Posterior cingulate gyrus (tissue), 11 donors: ENCODE measurements around the gene TMEM30B.
"Not testable (repeated sequence)": the region's sequence is repeated elsewhere in the genome, so short reads cannot be mapped to it uniquely, and the experiment has no call there.

Experiments
- DNase-seq, 10 donors: peaks; one replicate each; pipeline versions ENCODE4 v3.0.0 to v3.0.0-alpha.2; 2020 to 2021; ENCODE audit warnings: mixed read lengths in 3 of 10
- intact Hi-C: fragments of 100-400 bp; cut with DNase I; formaldehyde crosslinking; loops from one replicate; pipeline ENCODE4 v1.15.1; 2023

Gene TMEM30B

GRCh38 chr14:61281186-61281947 is at the start of gene TMEM30B:
TMEM30B (minus strand) TSS chr14:61281338; CDS start chr14:61281147, 191 bp downstream.
- intact Hi-C loops: no loop called here
- DNase-seq: peak in 1 of 10 donors; percentile 62

GRCh38 chr14:61330511-61330910 is 49.4 kb upstream of the TMEM30B start:
- intact Hi-C loops: no loop called here
- no peak for DNase-seq

- no peak for DNase-seq
- intact Hi-C loops: loop anchor here (10.0 kb wide), 1 partner anchor 105 kb away; no protein-coding TSS in a partner anchor
Measured at GRCh38 chr14:61329478-61330051, 48.4 kb upstream of the TMEM30B start.

- no peak for DNase-seq
- intact Hi-C loops: loop anchor here (10.0 kb wide), 1 partner anchor 106 kb away; no protein-coding TSS in a partner anchor
Measured at GRCh38 chr14:61328626-61329262, 47.6 kb upstream of the TMEM30B start.

- intact Hi-C loops: loop anchor here (10.0 kb wide), 1 partner anchor 108 kb away; no protein-coding TSS in a partner anchor
- peak in 1 of 10 donors; percentile 68 for DNase-seq
Measured at GRCh38 chr14:61326847-61327246, 45.7 kb upstream of the TMEM30B start.

- no peak for DNase-seq
- intact Hi-C loops: loop anchor here (10.0 kb wide), 1 partner anchor 109 kb away; no protein-coding TSS in a partner anchor
Measured at GRCh38 chr14:61326146-61326545, 45.0 kb upstream of the TMEM30B start.

GRCh38 chr14:61325166-61325565 is 44.0 kb upstream of the TMEM30B start:
- intact Hi-C loops: loop anchor here (10.0 kb wide), 1 partner anchor 110 kb away; no protein-coding TSS in a partner anchor
- DNase-seq: no peak

- DNase-seq: no peak
- intact Hi-C loops: loop anchor here (10.0 kb wide), 1 partner anchor 111 kb away; no protein-coding TSS in a partner anchor
Measured at GRCh38 chr14:61323970-61324369, 42.8 kb upstream of the TMEM30B start.

- no peak for DNase-seq
- intact Hi-C loops: loop anchor here (10.0 kb wide), 1 partner anchor 112 kb away; no protein-coding TSS in a partner anchor
Measured at GRCh38 chr14:61322799-61323290, 41.7 kb upstream of the TMEM30B start.

GRCh38 chr14:61322011-61322798 is 41.1 kb upstream of the TMEM30B start:
- peak in 1 of 10 donors; percentile 80 for DNase-seq

GRCh38 chr14:61321385-61322010 is 40.4 kb upstream of the TMEM30B start, which contains the start of gene PRKCH:
PRKCH (plus strand) TSS chr14:61321579; CDS start chr14:61322102, 523 bp downstream.
- peak in 7 of 10 donors; percentile 6 to 87 (median 34) for DNase-seq
- intact Hi-C loops: loop anchor here (10.0 kb wide), 1 partner anchor 113 kb away; no protein-coding TSS in a partner anchor

More at GRCh38 chr14:61322011-61322798, 41.1 kb upstream of the TMEM30B start:
- intact Hi-C loops: loop anchor here (10.0 kb wide), 1 partner anchor 113 kb away; no protein-coding TSS in a partner anchor

- no peak for DNase-seq
- intact Hi-C loops: loop anchor here (10.0 kb wide), 1 partner anchor 114 kb away; no protein-coding TSS in a partner anchor
Measured at GRCh38 chr14:61320806-61321384, 39.8 kb upstream of the TMEM30B start.

- intact Hi-C loops: loop anchor here (10.0 kb wide), 1 partner anchor 115 kb away; no protein-coding TSS in a partner anchor
- DNase-seq: not testable (repeated sequence)
Measured at GRCh38 chr14:61320170-61320569, 39.0 kb upstream of the TMEM30B start.

- intact Hi-C loops: loop anchor here (10.0 kb wide), 1 partner anchor 115 kb away; no protein-coding TSS in a partner anchor
- DNase-seq: no peak
Measured at GRCh38 chr14:61319706-61320105, 38.6 kb upstream of the TMEM30B start.

- DNase-seq: no peak
- intact Hi-C loops: no loop called here
Measured at GRCh38 chr14:61319086-61319485, 37.9 kb upstream of the TMEM30B start.

GRCh38 chr14:61315313-61315712 is 34.2 kb upstream of the TMEM30B start:
- no peak for DNase-seq
- intact Hi-C loops: no loop called here

GRCh38 chr14:61308701-61309100 is 27.6 kb upstream of the TMEM30B start:
- DNase-seq, intact Hi-C loops: not testable (repeated sequence)

- no peak for DNase-seq
- intact Hi-C loops: no loop called here
Measured at GRCh38 chr14:61308198-61308597, 27.1 kb upstream of the TMEM30B start.

- DNase-seq: no peak
- intact Hi-C loops: no loop called here
Measured at GRCh38 chr14:61304688-61305087, 23.6 kb upstream of the TMEM30B start.
